ENCODE measurements around the gene PTPRH.

Gene PTPRH

GRCh38 chr19:55246462-55247451 is 37.5 kb upstream of the PTPRH start:
- no peak for DNase-seq (ENCODE audit: low read depth)

GRCh38 chr19:55245236-55245904 is 36.1 kb upstream of the PTPRH start:
- DNase-seq (ENCODE audit: low read depth) = no peak

- DNase-seq (ENCODE audit: low read depth) = no peak
Observed at GRCh38 chr19:55244004-55244680, 34.8 kb upstream of the PTPRH start.

GRCh38 chr19:55242517-55242916 is 33.2 kb upstream of the PTPRH start:
- DNase-seq (ENCODE audit: low read depth) = no peak

GRCh38 chr19:55241935-55242464 is 32.7 kb upstream of the PTPRH start:
- no peak for DNase-seq (ENCODE audit: low read depth)

GRCh38 chr19:55241143-55241934 is 32.0 kb upstream of the PTPRH start:
- DNase-seq (ENCODE audit: low read depth) = no peak

- no peak for DNase-seq (ENCODE audit: low read depth)
Observed at GRCh38 chr19:55240713-55241020, 31.4 kb upstream of the PTPRH start.

- no peak for DNase-seq (ENCODE audit: low read depth)
Observed at GRCh38 chr19:55239004-55239403, 29.7 kb upstream of the PTPRH start.

- DNase-seq (ENCODE audit: low read depth) = no peak
Observed at GRCh38 chr19:55238030-55238429, 28.7 kb upstream of the PTPRH start.

- no peak for DNase-seq (ENCODE audit: low read depth)
Observed at GRCh38 chr19:55232986-55233385, 23.7 kb upstream of the PTPRH start.

- DNase-seq (ENCODE audit: low read depth) = no peak
Observed at GRCh38 chr19:55232286-55232602, 22.9 kb upstream of the PTPRH start.

- no peak for DNase-seq (ENCODE audit: low read depth)
Observed at GRCh38 chr19:55231391-55232285, 22.3 kb upstream of the PTPRH start.

- no peak for DNase-seq (ENCODE audit: low read depth)
Observed at GRCh38 chr19:55230780-55231179, 21.5 kb upstream of the PTPRH start.

GRCh38 chr19:55230329-55230728 is 21.0 kb upstream of the PTPRH start:
- DNase-seq (ENCODE audit: low read depth) = no peak

- no peak for DNase-seq (ENCODE audit: low read depth)
Observed at GRCh38 chr19:55229789-55230182, 20.5 kb upstream of the PTPRH start.

- DNase-seq (ENCODE audit: low read depth) = no peak
Observed at GRCh38 chr19:55229145-55229788, 20.0 kb upstream of the PTPRH start.

GRCh38 chr19:55228403-55229031 is 19.2 kb upstream of the PTPRH start, which contains the start of gene TMEM86B:
TMEM86B (minus strand) TSS chr19:55228763; CDS start chr19:55228741, 22 bp downstream.
- DNase-seq (ENCODE audit: low read depth) = no peak

GRCh38 chr19:55228015-55228391 is 18.7 kb upstream of the PTPRH start:
- no peak for DNase-seq (ENCODE audit: low read depth)

GRCh38 chr19:55227241-55228014 is 18.1 kb upstream of the PTPRH start:
- no peak for DNase-seq (ENCODE audit: low read depth)

All from non-pigmented ciliary epithelial cell (primary cell).